ENCODE data around the gene PEX5.
"Not testable (repeated sequence)": the region's sequence is repeated elsewhere in the genome, so short reads cannot be mapped to it uniquely, and the experiment has no call there.

The PEX5 gene

DNA sequence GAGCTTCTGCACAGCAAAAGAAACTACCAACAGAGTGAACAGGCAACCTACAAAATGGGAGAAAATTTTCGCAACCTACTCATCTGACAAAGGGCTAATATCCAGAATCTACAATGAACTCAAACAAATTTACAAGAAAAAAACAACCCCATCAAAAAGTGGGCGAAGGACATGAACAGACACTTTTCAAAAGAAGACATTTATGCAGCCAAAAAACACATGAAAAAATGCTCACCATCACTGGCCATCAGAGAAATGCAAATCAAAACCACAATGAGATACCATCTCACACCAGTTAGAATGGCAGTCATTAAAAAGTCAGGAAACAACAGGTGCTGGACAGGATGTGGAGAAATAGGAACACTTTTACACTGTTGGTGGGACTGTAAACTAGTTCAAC is 24.3 kb downstream of the PEX5 start:
- not testable (repeated sequence) for DNase-seq (ENCODE audit: low spot score)

DNA sequence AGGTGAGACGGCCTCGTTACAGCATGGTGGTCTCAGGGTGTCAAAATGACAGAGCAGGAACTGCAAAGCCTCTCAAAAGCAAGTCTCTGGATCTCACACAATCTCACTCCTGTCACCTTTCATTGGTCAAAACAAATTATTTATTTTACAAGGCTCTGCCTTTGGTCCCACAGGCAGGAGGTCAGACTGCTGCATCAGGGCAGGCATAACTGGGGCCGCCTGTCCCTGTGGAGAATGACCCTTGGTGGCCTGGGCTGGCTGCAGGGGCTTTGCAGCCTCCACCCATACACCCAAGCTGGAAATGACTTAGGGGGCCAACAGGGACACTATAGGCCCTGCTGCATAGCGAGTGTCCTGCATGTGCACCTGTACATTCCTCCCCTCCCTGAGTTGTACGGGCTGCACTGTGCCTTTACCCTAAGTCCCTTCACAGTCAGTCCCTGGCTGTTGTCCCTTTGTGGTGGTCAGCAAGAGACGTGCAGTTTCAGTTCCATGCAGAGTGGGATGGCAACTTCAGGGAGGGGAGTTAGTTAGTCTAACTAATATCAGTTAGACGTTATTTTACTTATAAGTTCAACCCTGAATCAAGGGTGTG is 28.1 kb downstream of the PEX5 start:
- no peak for DNase-seq (ENCODE audit: low spot score)

DNA sequence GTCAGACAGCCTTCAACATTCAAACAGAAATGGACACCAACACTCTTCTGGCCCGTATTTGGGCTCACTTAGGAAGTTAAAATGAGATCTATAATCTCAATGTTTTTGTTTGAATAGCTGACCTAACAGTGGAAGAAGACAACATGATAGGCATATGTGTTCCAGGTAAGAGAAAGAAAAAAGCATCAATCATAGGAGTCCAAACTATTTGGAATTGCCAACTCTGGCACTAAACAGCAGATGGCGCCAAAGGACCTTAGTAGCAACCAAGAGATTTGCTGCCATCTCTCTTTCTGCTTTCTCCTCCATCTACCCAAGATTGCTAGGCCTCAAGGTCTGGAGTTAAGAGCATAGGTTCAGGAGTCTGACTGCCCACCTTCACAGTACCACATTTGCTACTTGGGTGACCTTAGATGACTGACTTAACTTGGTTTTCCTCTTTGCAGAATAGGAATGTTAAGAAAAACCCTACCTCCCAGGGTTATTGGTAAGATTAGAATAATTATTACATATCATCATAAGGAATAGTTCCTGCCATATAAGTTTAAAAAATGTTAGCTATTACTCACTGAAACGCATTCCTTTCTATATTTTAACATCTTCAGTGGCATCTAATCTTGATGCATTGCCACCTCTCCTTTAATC is 30.2 kb downstream of the PEX5 start:
- DNase-seq (ENCODE audit: low spot score) = peak; percentile 43

DNA sequence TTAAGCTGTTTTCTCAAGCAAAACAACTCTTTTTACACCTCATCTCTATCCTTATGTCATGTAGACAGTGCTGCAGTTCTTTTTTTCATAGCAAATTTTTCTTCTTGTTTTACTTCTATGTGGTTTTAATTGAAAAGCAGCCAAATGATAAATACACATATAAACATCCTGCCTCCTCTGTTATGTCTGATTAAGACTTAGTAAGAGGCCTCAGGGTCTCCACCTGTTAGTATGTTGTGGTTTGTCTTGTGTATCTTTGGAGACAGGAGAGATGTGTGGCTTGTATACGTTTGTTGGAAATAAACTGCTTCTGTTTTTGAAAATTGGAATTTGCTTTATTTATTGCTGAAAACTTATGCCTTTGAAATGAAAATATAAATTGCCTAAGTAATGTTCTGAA is 32.0 kb downstream of the PEX5 start:
- DNase-seq (ENCODE audit: low spot score) = no peak

DNA sequence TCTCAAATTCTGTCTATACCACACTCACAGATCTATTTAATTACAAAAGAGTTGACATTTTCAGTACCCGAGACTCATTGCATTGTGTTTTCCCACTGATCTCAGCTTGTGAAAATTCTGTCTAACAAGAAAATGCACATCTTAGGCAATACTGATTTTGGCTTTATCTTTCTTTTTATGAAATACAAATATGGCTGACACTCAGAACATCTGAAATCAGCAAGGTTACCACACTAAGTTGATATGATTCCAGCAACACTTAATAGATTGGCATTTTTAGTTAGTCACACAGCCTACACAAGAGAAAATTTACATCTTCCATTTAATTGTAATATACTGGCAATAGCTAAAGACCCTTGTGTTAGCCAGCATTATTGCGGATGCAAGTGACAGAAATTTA is 40.3 kb downstream of the PEX5 start:
- DNase-seq (ENCODE audit: low spot score) = no peak

DNA sequence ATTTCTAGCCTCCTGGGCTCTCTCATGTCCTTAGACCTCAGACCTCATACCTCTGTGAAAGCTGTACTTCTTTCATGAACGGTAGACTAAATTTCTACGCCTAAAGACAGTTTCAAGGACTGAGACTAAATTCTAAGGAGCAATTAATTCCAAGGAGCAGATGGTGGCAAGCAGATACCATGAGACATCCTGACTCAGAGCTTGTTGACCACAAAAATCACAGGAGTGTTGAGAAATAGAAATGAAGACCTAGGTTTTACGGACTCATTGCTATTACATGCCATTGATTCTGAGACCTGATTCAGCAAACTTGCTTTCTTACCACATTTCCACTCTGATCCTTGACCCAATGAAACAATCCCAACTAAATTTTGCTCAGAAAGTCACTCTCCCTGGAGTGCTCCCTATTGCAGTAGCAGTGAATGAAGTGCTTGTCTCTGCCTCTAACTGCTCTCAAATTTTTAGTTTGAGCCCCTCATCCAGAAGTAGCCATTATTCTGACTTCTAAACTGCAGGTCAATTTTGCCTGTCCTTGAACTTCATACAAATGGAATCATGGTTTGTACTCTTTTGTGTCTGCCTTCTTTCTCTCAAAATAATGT is 52.0 kb downstream of the PEX5 start:
- no peak for DNase-seq (ENCODE audit: low spot score)

DNA sequence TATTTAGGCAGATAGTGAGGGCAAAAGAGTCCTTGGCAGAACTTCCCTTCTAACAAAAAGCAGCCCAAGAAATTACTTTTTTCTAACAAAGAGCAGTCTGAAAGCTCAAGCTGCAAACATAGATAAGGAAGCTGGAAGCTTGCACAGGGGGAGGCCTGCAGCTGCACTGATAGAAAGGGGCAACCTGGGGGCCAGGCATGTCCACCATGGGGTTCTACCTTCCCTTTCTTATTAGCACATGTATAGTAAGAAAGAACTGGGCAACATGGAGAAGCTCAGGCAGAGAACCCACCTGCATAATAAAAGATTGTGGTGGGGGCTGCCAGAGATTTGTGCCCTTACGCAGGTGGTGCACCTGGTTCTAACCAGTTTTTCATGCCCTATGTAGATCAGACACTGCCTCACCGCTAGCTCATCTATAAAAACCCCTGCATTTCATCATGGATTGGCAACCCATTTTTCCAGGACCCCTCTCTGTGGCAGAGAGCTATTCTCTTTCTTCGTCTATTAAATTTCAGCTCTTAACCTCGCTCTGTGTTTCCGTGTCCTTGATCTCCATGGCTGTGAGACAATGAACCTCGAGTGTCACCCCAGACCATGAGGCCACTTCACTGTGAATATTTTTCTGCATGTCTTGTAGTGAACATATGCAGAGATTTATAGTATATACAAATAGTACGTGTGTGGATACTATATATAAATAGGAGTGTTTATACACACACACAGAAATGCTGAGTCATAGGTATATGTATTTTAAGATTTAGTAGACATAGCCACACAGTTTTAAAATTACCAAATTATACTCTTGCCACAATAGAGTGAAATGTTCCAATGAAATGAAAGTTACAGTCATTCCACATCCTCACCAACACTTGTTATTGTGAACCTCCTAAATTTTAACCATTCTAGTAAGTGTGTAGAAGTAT is 53.0 kb downstream of the PEX5 start:
- no peak for DNase-seq (ENCODE audit: low spot score)

DNA sequence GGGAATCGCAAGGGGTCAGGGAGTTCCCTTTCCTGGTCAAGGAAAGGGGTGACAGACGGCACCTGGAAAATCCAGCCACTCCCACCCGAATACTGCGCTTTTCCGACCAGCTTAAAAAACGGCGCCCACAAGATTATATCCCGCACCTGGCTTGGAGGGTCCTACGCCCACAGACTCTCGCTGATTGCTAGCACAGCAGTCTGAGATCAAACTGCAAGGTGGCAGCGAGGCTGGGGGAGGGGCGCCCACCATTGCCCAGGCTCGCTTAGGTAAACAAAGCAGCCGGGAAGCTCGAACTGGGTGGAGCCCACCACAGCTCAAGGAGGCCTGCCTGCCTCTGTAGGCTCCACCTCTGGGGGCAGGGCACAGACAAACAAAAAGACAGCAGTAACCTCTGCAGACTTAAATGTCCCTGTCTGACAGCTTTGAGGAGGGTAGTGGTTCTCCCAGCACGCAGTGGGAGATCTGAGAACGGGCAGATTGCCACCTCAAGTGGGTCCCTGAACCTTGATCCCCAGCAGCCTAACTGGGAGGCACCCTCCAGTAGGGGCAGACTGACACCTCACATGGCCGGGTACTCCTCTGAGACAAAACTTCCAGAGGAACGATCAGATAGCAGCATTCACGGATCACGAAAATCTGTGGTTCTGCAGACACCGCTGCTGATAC is 62.0 kb downstream of the PEX5 start:
- not testable (repeated sequence) for DNase-seq (ENCODE audit: low spot score)

DNA sequence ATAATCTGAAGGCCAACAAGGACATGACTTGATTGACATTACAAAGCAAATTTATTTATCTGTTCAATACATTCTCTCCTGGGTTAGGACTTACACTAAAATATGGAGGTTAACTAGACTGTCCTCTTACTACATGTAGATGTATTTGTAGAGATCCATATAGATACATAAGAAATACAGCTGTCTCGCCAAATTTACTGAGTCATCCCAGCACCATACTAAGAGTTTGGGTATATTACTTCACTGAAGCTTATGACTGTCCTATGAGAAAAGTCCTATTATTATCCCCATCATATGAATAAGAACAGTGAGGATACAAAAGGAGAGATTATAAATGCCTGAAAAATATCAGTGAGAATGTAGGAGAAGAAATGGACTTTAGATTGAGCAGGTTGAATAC is 69.6 kb downstream of the PEX5 start:
- no peak for DNase-seq (ENCODE audit: low spot score)
